ENCODE measurements around the gene SCN2A.
A peak's percentile ranks its signal among the peaks of the same experiment; 100 is the strongest.

SCN2A gene

DNA sequence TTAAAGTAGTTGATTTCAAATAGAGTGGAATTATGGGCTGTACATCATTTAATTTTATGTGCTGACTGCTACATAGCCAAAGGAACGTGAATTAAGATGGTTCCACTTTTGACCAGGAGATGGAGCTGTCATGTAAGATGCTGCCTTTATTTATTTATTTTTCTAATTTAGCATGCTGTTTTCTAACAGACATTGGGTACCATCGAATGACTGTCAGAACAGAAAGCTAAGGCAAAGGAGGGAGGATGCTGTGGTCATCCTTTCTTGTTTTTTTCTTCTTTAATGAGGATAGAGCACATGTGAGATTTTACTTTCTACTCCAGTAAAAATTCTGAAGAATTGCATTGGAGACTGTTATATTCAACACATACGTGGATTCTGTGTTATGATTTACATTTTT, at the start of gene SCN2A:
TSS of gene SCN2A (plus strand) at position 185 of the 400 bp plus-strand sequence. CDS start 56,410 bp downstream, outside the sequence.
- DNase-seq, result peak; percentile 35

DNA sequence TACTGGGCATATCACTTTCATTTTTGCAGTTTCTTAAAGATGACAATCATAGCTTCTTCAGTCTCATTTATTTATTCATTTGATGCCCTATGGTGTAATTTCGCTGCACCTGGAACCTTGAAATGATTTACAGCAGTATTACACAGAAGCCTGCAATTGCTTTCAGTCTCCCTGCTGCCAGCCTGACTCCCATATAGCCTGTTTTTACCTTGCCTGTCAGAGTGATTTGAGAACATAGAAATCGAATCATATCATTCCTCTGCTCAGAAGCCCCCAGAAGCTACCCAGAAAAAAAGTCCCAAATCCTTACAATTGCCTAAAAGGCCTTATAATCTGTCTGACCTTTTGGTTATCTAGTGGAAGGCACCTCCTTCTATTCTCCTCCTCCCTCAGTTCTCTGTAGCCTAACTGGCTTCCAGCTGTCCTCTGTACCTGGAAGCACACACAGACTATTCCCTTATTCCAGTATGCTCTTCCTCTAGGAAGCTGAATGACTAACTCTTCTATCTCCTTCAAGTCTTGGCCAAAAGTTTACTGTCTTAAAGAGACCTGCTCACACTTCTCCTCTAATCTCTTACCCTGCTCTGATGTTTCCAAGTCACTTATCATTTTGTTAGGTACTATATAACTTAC, 48.0 kb upstream of the SCN2A start:
- no peak for DNase-seq

DNA sequence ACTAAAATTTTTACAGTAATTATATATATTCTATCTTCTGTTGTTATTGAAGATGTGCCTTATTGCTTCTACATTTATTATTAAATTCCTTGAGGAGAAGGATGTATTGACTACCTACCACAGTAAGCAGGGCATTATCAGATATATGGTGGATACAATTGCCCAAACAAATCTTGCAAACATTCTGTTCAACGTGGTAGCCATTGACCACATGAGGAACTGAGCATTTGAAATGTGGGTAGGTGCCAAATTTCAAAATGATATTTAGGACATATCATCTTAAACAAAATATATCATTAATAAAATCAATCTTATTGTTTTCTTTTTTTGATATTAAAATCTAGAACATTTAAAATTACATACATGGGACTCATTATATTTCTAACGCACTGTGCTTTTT, 46.5 kb upstream of the SCN2A start:
- DNase-seq, result no peak

DNA sequence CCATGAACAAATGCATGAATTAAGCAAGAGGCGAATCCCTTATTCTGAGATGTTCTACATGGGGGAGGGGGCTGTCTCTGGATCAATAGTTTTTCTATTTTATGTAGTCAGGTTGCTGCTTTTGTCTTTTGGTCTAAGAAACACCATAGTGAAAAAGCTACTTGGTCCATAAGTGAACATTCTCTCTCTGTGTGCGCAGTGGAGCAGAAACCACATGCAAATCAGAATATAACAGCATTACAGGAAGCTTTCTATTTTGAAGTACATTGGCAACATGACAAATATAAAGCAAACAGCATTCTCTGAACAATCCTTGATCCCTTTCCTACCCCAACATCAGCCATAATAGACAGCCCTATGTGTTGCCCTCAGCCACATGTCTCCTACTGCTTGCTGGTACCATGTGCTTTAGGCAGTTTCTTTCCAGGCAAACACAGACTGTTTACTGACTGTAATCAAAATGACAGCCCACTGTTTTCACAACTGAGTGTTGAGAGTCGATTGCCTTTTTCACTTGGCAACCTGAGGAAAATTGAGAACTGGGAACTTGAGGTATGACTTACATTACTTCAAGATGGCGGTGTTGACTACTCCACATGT, 45.9 kb upstream of the SCN2A start:
- no peak for DNase-seq

DNA sequence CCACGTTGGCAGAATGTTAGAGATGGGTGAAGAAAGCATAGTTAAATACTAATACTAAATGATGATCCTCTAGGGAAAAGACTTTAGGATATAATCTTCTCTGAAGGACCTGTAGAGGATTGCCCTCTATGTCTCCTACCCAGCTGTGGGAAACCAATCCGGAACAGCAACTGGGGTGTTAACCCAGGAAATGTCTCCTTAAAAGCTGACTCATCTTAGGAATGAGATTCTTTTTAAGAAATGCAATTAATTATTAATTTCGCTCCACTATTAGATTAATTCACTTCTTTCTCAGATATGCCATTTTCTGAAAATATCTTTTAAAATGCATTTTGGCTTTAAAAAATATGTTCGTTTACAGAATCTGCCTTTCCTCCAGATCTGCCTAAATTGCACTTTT, 42.8 kb upstream of the SCN2A start:
- DNase-seq, result no peak

DNA sequence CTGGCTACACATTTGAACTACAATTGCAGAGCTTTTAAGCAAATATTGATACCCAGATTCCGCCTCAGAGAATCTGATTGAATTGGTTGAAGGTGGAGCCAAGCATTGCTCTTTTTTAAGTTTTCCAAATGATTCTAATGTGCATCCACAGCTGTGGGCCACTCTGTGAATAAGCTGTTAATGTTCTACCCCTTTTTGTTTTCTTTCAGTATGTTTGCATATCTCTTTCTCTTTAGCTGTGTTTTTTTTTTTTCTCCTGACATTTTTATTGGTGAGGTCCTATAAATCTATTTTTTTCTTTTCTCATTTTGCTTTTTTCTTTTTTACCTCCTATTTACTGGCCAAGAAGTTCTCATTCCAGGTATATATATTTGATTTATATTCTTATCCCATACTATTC, 41.9 kb upstream of the SCN2A start:
- DNase-seq, result no peak

DNA sequence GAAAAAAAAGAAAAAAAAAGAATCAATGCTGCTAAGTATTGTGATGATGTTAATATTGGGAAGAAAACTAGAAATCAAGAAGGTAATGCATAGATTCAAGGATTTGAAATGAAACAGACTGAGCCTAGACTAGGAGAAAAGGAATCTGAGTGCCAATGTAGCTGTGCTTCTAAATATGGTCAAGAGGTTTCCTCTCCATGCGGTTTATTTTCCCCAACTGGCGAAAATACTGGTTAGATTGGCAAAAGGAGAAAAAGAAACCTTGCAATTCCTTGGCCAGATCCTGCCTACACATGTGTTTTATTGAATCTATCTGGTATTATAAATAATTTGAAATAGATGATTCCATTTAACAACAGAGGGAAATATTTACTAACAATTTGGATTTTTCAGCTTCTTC, 41.0 kb upstream of the SCN2A start:
- no peak for DNase-seq

DNA sequence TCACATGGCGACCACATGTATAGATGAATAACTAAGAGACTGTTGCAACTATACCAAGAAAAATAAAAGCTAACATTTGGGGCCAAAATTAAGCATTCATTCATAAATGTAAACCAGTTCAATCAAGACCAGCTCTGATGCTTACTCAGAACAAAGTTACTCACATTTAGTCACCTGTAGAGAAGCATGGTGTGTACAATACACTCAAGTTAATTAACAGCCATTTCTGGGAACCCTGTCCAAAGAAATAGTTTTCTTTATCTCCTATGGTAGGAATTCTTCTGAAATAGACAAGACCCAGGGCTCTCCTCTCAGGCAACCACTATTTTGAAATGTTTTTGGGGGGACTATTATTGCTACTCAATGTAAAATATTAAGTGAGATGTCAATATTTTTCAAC, 37.0 kb upstream of the SCN2A start:
- DNase-seq, result no peak

DNA sequence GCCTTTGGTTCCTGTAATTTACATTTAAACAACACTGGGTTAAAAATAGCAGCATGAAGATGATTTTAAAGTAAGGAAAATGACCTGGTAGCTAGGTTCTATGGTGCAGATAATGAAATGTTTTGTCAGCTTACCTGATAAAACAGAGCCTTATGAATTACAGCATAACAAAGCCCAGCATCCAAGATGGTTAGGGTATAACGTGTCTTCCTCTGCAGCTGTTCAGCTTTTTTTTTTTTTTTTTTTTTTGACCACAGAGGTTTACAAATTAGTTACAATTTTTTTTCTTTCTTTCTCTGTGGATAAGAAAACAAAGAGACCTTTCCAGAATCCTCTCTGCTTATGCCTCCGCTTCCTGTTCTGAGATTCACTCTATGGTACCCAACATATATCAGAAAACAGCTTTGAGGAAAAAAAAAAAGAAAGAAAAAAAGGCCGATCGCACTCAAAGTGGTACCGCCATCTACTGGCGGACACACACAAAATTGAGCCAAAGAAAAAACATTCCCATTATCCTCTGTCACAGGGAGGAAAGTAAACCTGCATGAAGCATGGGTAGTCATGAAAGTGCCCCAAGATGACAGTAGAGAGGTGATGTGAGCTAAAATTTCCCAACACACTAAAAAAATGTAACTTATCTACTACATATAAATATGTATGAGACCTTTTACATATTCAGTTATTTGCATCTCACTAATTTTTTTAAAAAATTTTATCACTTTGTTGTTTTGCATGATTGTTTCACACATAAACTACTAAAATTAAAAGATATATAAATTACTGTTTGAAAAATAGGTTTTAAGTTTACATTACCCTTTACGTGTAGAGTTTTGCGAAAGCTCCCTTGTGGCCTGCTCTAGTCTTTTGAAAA, 35.3 kb upstream of the SCN2A start, which contains the start of gene SCN3A:
TSS of gene SCN3A (minus strand) at position 362 of the 871 bp plus-strand sequence. CDS start 27,656 bp downstream, outside the sequence.
- peak; percentile 6 for DNase-seq

DNA sequence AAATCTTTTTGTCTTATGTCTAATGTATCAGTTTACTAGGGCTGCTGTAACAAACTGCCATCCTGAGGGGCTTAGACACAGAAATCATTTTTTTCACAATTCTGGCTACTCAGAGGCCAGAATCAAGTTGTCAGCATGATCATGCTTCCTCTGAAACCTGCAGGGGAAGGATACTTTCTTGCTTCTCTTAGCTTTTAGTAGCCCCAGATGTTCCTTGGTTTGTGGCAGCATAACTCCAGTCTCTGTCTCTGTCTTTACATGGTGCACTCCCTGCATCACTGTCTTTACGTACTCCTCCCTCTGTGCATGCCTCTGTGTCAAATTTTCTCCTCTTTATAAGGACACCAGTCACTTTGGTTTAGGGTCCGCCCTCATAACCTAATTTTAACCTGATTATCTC, 33.3 kb upstream of the SCN2A start:
- DNase-seq, result no peak

DNA sequence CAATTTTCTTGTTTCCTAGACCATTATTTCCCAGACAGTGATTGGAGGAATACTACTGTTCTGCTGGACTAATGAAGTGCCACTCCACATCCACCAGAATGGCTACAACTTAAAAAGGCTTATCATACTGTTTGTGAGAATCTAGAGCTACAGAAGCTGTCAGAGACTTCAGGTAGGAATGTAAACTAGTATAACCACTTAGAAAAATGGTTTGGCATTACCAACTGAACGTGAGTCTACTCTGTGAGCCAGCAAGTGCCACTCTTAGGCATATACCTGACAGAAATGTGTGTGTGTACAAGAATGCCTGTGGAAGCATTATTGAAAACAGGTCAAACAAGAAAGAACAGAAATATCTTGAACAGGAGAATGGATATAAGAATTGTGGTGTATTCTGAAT, 31.1 kb upstream of the SCN2A start:
- no peak for DNase-seq

DNA sequence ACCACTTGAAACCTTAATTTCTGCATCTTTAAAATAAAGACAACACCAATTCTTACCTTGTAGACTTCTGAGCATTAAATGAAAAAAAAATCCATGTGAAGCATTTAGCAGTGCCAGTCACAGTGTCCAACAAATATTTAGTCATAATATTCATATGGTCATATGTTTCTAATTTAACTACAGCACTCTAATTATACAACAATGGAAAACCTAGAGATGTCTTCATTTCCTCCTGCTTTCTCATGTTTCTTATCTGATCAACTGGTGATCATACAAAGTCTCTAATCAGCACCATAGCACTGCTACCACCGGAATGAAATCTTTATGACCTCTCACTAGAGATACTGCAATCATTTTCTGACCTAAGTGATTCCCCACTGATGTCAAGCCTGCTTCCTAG, 25.1 kb upstream of the SCN2A start:
- no peak for DNase-seq

DNA sequence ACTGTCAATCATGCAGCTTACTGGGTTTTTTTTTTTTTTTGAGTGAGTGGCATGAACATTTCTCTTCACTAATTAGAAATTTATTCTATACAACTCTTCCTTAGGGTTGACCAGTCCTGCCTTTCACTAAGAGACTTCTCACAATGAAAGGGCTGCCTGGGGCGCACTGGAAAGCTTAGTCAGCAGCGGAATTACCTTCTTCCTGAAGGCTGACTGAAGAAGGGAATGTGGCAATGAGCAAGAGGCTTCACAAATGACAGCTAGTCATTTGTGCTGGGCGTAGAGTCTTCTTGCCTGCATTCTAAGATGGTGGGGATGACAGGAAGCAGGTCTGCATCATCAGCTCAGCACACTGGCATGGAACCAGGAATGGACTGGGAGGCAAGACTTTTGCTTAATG, 19.7 kb upstream of the SCN2A start:
- DNase-seq, result no peak

DNA sequence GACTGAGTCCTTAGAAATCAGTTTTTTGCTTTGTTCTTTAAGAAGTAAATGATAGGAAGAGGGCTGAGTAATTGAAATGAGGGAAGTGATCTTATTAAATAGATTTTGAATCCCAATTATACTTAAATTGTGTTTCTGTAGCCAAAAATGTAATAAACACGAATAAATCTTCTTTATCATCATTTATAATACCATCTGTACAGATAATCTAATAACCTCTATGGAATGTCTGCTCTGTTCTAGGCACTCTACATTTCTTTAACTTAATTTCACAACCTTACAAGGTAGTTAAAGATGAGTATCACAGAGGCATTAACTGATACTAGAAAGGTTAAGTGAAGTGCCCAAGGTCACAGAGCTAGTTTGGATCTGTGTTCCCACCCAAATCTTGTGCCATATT, 14.3 kb upstream of the SCN2A start:
- DNase-seq, result no peak

DNA sequence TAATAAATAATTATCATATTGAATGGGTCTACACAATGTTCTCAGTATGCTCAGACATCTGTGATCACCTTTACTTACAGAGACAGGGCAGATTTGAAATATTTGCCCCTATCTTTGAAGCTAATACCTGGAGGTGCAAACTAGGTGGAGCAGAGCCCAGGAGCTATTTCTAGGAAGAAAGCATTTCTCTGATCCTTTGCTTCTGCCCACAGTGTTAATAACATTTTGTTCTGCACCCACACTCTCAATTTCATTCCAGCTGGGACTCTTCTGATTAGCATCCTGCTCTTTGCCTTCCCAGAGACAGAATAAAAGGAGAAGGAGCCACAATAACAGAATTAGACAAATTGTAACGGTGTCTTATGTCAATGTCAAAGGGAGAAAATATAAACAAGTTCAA, 11.6 kb upstream of the SCN2A start:
- DNase-seq, result no peak

DNA sequence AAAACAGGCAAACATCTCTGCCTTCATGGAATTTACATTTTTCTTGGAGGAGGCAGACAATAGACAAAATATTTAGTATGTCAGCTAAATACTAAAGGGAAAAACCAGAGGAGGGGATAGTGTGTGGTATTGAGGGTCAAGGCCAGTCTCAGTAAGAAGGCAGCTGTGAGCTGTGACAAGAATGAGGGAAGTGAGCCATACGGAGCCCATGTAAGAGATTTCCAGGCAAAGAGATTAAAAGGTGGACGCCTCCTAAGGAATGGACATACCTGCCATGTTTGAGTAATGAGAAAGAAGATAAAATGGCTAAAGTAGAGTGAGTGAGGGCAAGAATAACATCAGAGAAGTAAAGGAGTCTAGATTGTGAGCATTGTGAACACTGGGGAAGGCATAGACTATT, 2.2 kb upstream of the SCN2A start:
- DNase-seq, result no peak

DNA sequence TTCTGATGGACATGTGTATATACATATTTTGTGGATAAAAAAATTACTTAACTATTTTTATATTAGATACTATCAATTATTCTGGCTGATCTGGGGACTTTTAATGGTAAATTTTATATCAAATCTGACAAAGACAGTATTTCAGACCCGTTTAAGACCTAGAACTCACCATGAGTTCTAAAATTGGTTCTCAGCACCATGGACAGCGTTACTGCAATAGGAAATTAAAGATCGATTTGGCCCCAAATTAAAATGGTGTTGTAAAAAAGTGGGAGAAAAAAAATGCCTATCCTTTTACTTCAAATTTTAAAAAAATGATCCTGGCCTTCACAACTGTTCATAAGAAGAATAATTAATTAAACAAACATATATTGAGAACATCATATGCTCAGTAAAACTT, 919 bp upstream of the SCN2A start:
- peak; percentile 2 for DNase-seq

DNA sequence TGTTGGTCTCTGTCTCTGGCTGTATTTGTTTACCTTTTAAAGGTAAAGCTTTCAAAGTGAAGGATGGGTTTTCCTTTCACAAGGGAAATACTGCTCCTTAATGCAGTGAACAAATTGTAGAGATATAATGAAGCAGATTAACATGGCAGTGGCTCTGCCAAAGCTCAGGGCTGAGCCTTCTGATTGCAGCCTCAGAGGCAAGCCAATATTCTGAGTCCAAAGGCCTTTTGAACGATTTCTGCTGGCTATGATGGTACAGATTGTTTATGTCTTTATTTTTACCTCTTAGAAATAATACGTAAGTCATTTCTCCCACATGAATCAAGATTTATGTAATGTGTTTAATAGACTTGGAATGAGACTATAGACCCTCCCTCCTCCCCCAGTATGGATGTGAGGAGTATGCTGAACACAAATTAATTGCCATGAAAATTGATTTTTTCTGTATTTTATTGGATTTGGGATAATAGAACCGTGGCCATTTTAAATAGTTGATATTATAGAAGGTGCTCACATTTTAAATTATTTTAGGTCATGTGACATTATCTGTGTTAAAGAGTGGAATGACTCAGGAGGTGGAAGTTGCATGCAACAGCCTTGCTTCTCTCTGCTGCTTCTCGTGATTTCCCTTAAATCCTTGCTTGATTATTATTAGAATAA, 772 bp downstream of the SCN2A start:
- DNase-seq, result no peak

DNA sequence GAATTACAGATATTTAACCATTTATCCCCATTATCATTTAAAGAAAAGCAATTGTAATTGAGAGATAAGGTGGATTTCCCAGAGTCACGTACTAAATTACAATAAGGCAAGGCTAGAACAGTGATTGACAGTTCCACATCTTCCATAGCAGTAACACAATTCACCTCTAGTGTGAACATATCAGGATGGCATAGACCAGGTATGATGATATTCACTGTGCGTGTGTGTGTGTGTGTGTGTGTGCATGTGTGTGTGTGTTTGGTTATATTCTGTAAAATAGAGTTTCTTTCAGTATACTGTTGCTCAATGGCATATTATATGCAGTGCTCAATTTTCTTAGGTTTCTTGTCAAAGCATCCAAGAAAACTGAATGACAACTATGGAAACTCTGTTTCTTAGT, 1.7 kb downstream of the SCN2A start:
- no peak for DNase-seq

DNA sequence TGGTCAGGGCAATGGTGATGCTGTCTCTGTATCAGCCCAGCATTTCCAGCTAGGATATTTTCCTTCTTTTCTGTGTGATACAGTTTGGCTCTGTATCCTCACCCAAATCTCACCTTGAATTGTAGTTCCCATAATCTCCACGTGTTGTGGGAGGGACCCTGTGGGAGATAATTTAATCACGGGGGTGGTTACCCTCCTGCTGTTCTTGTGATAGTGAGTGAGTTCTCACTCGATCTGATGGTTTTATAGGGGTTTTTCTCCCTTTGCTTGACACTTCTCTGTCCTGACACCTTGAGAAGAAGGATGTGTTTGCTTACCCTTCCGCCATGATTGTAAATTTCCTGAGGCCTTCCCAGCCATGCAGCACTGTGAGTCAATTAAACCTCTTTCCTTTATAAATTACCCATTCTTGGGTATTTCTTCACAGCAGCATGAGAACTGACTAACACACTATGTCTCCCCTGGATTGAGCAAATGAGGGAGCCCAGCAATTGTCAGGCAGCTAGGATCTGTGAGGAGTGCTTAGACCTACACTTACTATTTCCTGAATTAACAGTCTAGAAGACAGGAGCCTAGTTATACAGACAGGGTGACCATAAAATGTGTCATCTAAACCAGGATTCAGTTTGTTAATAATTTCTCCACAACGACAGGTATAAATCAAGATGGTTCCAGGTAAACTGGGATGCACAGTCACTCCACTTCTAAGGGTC, 6.0 kb downstream of the SCN2A start:
- no peak for DNase-seq

DNA sequence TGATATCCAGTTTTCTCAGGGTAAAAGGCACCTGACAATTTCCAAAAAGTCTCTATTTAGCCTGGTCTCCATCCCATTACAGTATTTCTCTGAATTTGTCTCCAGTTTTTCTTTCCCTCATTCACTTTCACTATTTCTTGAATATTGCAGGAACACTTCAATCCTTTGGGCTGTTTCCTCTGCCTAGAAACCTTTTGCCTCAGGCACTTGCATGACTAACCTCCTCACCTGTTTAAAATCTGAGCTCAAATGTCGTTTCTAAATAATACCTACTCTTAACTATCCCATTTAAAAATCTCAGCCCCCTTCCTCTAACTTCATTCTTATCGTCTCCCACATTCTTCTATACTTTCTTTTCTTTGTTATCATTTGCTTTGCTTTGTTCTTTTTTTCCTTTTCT, 9.0 kb downstream of the SCN2A start:
- no peak for DNase-seq

DNA sequence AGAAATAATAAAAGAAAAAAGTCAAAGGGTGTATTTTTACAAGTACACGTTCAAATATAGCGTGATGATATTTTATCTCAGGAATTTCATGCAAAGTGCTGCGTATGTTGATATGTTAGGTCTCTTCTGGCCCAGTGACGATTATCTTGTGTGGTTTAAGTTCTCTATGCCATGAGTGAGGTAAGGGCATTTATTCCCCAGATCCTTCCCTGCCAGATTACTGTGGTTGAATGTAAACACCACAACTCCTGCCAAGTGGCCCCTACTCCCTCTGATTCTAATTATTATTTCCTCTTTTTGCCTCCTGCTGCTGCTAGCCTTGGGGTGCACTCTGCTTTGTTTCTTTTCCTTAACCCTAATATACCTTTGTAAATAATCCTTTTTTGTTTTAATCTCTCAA, 12.2 kb downstream of the SCN2A start:
- no peak for DNase-seq

DNA sequence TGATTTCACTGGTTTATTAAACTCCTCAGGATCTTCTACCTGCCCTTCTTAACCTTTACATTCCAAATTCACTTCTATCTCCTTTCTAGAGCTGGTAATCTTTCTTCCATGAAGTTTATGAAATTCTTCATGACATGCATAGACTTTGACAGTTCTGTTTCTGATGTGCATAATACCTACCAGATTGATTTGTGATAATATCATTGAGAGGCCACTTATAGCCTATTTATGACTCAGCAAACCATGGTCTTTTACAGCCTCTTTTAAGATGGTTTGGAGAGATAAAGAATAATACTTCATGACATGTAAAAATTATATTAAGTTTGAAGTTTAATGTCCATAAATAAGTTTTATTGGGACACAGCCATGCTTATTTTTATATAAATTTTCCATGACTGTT, 14.0 kb downstream of the SCN2A start:
- DNase-seq, result no peak
